Gastroesophageal sphincter (tissue), 3 donors: Measurements from ENCODE around the gene TERF2IP.

ENCODE experiments used
- EP300 ChIP-seq: sonication (generic); formaldehyde crosslinking; IDR thresholded peaks from one replicate; pipeline ENCODE4 v1.6.1; 2017; ENCODE audit warnings: antibody characterized with exemption, mild to moderate bottlenecking
- POLR2A ChIP-seq, 2 donors: fragments of 450-650 bp; IDR thresholded peaks; one replicate each; pipeline ENCODE4 v1.6.1; 2017; ENCODE audit warnings: antibody characterized with exemption in 2 of 2, mild to moderate bottlenecking in 2 of 2, moderate library complexity in 1 of 2
- POLR2AphosphoS5 ChIP-seq: sonication (generic); formaldehyde crosslinking; IDR thresholded peaks from one replicate; pipeline ENCODE4 v1.6.1; 2017; ENCODE audit warnings: antibody characterized with exemption
- TF ChIP-seq, protein P1 (sequence below), 4 experiments: fragments of 200-600 bp in 2 of 4; fragments of 450-650 bp in 2 of 4; sonication (generic) in 1 of 4; IDR thresholded peaks; one replicate each; pipeline ENCODE4 v1.5.1; 2017 to 2019; ENCODE audit warnings: antibody characterized with exemption in 4 of 4, mild to moderate bottlenecking in 2 of 4, moderate library complexity in 2 of 4

DNA sequence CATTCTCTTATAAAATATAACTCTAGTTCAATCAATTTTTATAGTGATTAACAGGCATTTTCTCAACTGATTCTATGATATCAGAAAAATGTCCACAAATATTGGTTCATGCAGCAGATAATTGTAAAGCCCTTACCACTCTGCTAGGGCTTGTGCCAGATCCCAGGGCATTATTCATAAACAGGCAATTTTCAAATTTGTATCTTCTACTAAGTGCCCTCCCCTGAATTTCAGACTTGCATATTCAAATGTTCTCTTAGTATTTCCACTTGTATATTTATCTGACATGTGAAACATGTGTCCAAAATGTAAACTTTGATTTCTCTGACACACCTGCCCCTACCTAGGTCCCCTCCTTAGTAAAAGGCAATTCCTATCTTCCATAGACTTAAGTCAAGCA lies 19.9 kb downstream of the TERF2IP start:
- TF ChIP-seq, protein P1, sequence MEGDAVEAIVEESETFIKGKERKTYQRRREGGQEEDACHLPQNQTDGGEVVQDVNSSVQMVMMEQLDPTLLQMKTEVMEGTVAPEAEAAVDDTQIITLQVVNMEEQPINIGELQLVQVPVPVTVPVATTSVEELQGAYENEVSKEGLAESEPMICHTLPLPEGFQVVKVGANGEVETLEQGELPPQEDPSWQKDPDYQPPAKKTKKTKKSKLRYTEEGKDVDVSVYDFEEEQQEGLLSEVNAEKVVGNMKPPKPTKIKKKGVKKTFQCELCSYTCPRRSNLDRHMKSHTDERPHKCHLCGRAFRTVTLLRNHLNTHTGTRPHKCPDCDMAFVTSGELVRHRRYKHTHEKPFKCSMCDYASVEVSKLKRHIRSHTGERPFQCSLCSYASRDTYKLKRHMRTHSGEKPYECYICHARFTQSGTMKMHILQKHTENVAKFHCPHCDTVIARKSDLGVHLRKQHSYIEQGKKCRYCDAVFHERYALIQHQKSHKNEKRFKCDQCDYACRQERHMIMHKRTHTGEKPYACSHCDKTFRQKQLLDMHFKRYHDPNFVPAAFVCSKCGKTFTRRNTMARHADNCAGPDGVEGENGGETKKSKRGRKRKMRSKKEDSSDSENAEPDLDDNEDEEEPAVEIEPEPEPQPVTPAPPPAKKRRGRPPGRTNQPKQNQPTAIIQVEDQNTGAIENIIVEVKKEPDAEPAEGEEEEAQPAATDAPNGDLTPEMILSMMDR (IDR thresholded peaks at IDR 0.05): no peak
- TF ChIP-seq POLR2AphosphoS5 (no peak), EP300 (no peak), POLR2A (IDR thresholded peaks at IDR 0.05) (no peak)
